Measurements from ENCODE around the gene HIVEP2. TPM values are rescaled to one million over a fixed set of nuclear protein-coding genes. Genes with fewer than 3 reads are reported as not detected.

Gene HIVEP2
- total RNA-seq, 1 experiment from 2014 or later = 3.2 TPM

DNA sequence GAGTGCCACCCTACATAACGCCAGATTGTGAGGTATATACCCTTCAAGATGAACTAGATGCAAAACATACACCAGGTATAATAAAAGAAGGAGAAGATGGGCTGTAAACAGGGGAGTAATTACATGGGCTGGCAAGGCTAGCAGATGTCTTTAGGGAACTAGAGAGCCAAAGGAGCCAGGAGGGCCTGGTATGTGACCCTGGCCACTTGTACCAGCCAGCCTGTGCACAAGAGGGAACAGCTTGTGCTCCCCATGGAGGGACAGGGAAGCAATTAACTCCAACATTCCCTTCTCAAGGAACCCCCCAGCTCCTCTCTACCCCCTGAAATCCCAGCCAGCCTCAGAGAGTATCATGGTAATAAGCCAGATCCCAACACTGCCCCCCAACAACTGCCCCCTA, 139.9 kb downstream of the HIVEP2 start:
- H3K27ac ChIP-seq (ENCODE audit: low read depth, low read length, poor library complexity, severe bottlenecking) = no peak overlapping the region
- H3K36me3 ChIP-seq (ENCODE audit: insufficient read depth, low read length, poor library complexity, severe bottlenecking) = no peaks in the 10 kb centered on the region
- no peak overlapping the region for H3K4me3 ChIP-seq (ENCODE audit: low read depth, low read length, poor library complexity, severe bottlenecking)
- H3K4me1 ChIP-seq (ENCODE audit: insufficient read depth, low read length, poor library complexity, severe bottlenecking) = no peaks in the 10 kb centered on the region
- CTCF ChIA-PET = no interaction called here
- intact Hi-C loops (cut with micrococcal nuclease; ENCODE audit: unreplicated experiment) = no loop called here
- no peaks in the 10 kb centered on the region for H3K9me3 ChIP-seq (ENCODE audit: low read depth, low read length, poor library complexity, severe bottlenecking)
- no peak for DNase-seq (ENCODE audit: low spot score)
- POLR2A ChIA-PET (ENCODE audit: low non-redundant PET) = no interaction called here
- BruUV-seq (replicated peaks) = no TSS peak
- TF ChIP-seq EZH2 (IDR thresholded peaks at IDR 0.05; ENCODE audit: borderline replicate concordance, low read depth, low read length, poor library complexity, severe bottlenecking) (no peak), CTCF (conservative IDR thresholded peaks at IDR 0.05; ENCODE audit: low read depth, low read length) (no peak)
- no peaks in the 10 kb centered on the region for H3K27me3 ChIP-seq (replicated peaks; ENCODE audit: insufficient read depth, low read depth, low read length, poor library complexity)

DNA sequence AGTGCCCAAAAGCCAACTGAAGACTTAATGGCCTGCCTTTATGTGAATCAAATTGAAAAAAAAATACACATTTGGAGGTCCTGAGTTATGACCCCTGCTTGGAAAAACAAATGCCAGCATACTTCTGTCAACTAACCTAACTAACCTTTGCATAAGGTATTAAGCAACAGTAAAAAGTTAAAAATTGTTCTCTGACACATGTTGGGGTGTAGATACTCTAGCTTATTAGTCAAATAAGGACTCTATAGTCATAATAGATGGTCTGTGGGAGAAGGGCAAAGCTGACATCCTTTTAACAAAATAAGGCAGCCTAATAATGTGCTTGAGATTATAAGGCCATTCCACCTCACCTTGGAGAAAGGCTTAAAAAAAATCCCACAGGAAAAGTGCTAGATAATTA, 140.5 kb downstream of the HIVEP2 start:
- TF ChIP-seq EZH2 (IDR thresholded peaks at IDR 0.05; ENCODE audit: borderline replicate concordance, low read depth, low read length, poor library complexity, severe bottlenecking) (no peak), CTCF (conservative IDR thresholded peaks at IDR 0.05; ENCODE audit: low read depth, low read length) (no peak)
- H3K36me3 ChIP-seq (ENCODE audit: insufficient read depth, low read length, poor library complexity, severe bottlenecking) = no peaks in the 10 kb centered on the region
- BruUV-seq (replicated peaks) = no TSS peak
- intact Hi-C loops (cut with micrococcal nuclease; ENCODE audit: unreplicated experiment) = no loop called here
- H3K4me1 ChIP-seq (ENCODE audit: insufficient read depth, low read length, poor library complexity, severe bottlenecking) = no peaks in the 10 kb centered on the region
- no peaks in the 10 kb centered on the region for H3K9me3 ChIP-seq (ENCODE audit: low read depth, low read length, poor library complexity, severe bottlenecking)
- POLR2A ChIA-PET (ENCODE audit: low non-redundant PET) = no interaction called here
- DNase-seq (ENCODE audit: low spot score) = no peak
- H3K4me3 ChIP-seq (ENCODE audit: low read depth, low read length, poor library complexity, severe bottlenecking) = no peak overlapping the region
- H3K27me3 ChIP-seq (replicated peaks; ENCODE audit: insufficient read depth, low read depth, low read length, poor library complexity) = no peaks in the 10 kb centered on the region
- CTCF ChIA-PET = no interaction called here
- no peak overlapping the region for H3K27ac ChIP-seq (ENCODE audit: low read depth, low read length, poor library complexity, severe bottlenecking)

DNA sequence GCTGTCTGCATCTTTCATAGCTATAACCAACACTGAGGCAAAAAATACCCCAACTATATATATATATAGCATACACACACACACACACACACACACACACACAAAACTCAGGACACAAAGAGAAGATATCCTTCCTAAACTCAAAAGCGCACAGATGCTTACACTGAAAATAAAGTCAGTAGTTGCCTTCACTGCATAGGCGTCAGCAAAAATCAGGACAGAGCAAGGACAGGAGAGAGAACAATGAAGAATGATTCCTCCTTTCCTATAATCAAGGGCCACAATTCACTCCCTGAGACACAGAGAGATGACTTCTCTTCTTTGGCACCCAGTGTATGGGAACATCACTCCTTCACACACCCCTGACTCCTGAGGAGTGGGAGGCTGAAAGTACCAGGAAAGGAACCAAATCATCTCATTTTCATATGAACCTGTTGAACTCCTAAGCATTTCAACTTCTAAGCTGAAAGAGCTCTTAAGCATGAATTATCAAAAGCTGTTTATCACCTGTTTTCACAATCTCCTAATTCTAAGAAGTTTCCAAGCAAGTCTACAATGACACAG, 141.4 kb downstream of the HIVEP2 start:
- no peaks in the 10 kb centered on the region for H3K9me3 ChIP-seq (ENCODE audit: low read depth, low read length, poor library complexity, severe bottlenecking)
- intact Hi-C loops (cut with micrococcal nuclease; ENCODE audit: unreplicated experiment) = no loop called here
- ChIA-PET CTCF (no interaction called here), POLR2A (ENCODE audit: low non-redundant PET) (no interaction called here)
- no peak overlapping the region for H3K4me3 ChIP-seq (ENCODE audit: low read depth, low read length, poor library complexity, severe bottlenecking)
- no peaks in the 10 kb centered on the region for H3K36me3 ChIP-seq (ENCODE audit: insufficient read depth, low read length, poor library complexity, severe bottlenecking)
- no peak for DNase-seq (ENCODE audit: low spot score)
- TF ChIP-seq CTCF (conservative IDR thresholded peaks at IDR 0.05; ENCODE audit: low read depth, low read length) = no peak
- H3K27ac ChIP-seq (ENCODE audit: low read depth, low read length, poor library complexity, severe bottlenecking) = no peak overlapping the region
- H3K4me1 ChIP-seq (ENCODE audit: insufficient read depth, low read length, poor library complexity, severe bottlenecking) = no peaks in the 10 kb centered on the region
- H3K27me3 ChIP-seq (replicated peaks; ENCODE audit: insufficient read depth, low read depth, low read length, poor library complexity) = no peaks in the 10 kb centered on the region
- no TSS peak for BruUV-seq (replicated peaks)

All from A673 (cell line).